GM20431 (cell line): Measurements from ENCODE around the gene OCSTAMP.

Experiments used
- in situ Hi-C: fragments of 300-500 bp; cut with MseI, MboI; formaldehyde crosslinking; loops from one replicate; pipeline ENCODE4 v1.15.0; 2020; ENCODE audit warnings: low sequenced_read_pairs; ENCODE audit not compliant: unreplicated experiment

The OCSTAMP gene, protein sequence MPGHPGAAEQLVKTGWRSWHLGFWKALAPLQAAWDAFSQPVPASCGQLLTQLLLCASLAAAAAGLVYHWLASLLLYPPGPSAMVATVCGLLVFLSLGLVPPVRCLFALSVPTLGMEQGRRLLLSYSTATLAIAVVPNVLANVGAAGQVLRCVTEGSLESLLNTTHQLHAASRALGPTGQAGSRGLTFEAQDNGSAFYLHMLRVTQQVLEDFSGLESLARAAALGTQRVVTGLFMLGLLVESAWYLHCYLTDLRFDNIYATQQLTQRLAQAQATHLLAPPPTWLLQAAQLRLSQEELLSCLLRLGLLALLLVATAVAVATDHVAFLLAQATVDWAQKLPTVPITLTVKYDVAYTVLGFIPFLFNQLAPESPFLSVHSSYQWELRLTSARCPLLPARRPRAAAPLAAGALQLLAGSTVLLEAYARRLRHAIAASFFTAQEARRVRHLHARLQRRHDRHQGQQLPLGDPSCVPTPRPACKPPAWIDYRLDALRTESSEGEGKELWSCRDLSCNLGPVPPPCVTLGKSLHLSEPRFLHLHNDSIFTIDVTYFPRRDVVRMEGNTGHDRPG

DNA sequence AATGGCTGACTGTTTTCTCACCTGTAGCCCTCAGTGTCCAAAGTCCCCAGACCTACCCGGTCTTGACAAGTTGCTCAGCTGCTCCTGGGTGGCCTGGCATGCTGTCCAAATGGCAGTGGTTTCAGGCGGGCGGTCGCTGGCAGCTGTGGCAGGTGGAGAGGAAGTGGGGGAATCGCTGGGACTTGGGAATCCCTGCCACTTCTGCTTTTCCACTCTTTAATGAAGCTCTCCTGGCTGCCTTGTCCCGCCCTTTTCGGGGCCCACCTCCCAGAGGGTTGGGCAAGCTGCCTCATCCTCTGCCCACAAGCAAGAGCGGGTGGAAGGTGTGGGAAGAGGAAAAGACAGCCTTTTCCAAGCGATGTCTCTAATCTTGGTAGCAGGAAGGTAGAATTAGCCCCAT is at the start of gene OCSTAMP:
Gene OCSTAMP, minus strand, starts transcription at position 194 of the 400 bp plus-strand sequence. Its CDS starts 94 bp downstream, at position 100.
- in situ Hi-C loops = no loop called here

- in situ Hi-C loops = no loop called here
Observed at GRCh38 chr20:46599227-46599987, 49.0 kb upstream of the OCSTAMP start.

DNA sequence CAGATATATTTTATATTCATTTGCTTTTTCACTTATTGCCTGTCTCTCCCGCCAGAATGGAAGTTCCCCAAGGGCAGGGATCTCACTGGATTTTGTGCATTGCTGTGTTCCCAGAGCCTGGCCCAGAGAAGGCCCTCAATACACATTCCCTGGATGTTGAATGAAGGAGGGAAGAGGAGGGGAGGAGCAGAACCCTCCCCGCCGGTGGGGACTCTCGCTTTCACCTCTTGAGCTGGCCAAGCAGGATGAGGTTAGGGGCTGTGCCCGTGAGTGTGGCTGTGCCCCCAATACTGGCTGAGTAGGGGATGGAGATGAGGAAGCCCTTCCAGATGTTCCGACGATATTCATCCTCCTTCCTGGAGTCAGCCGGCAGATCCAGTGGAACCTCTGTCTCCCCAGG is 45.5 kb upstream of the OCSTAMP start:
- in situ Hi-C loops = no loop called here

GRCh38 chr20:46594725-46595124 is 44.3 kb upstream of the OCSTAMP start:
- in situ Hi-C loops = no loop called here

GRCh38 chr20:46592580-46593362 is 42.3 kb upstream of the OCSTAMP start:
- in situ Hi-C loops = no loop called here

DNA sequence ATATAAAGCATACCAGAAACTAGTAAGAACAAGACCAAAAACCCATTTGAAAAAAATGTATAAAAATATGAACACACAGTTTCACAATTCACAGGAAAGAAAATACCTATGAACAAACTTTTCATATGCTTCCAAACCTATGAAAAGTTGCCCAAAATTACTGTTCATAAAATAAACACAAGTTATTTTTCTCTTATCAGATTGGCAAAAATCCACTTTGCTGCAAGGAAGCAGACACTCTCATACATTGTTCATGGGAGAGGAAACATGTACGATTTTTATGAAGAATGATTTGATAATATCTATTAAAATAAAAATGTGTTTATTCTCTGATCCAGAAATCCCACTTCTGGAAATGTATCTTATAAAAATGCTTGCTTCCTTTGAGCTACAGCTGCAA is 40.0 kb upstream of the OCSTAMP start:
- in situ Hi-C loops = no loop called here

DNA sequence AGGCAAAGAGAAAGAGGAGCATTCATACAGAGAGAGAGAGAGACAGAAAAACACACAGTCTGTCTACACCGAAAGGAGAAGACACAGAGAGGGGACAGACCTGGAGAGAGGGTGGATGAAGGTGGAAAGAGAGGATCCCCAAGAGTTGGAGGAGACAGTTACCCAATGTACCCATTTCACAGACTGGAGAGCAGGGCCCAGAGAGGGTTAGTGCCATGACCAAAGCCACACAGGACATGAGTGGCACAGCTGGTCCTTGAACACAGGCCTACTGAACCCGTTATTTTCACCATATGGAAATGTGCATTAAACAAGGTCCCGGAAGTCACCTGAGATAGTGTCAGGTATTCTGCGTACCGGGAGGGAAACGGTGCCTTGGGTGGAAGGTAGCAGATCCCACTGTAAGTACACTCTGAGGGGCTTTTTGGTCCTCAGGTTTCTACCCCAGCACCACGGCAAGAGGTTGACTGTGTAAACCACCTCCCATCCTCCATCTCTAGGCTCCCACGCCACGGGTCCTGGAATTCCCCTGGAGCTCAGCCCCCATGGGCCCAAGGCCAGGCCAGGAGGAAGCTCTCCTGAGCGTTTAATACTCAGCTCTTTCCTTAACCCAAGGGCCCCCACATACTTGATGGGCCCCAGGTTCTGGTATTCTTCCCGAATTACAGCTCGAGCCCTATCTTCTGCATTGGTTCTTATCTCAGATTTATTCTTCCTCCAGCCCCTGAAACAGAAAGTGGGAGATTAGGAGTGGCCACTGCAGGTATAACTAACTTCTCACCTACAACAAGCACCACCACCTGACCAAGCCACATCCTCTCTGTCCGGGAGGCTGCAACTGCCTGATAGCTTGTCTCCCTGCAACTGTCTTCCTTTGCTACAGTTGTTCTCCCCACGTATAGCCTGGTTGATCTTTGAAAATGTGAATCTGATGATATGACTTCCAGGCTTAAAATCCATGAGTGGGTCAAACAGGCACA is 38.4 kb upstream of the OCSTAMP start:
- in situ Hi-C loops = no loop called here

DNA sequence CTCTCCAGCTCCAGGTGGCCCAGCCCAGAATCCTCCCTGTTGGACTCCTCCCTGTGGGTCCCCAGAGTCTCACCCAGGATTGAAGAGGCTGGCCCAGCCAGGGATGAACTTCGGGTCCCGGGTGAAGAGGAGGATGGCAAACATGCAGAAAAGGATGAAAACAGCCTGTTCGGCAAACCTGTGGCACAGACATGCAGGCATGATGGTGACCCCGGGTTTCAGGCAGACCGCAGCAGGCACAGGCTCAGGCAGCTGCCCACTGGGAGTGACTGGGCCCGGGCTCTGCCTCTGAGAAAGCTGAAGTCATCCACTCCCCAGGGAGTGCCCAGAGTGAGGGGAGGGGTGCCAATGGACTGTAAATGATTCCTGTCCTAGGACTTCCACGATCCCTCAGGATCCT is 37.5 kb upstream of the OCSTAMP start:
- in situ Hi-C loops = no loop called here

DNA sequence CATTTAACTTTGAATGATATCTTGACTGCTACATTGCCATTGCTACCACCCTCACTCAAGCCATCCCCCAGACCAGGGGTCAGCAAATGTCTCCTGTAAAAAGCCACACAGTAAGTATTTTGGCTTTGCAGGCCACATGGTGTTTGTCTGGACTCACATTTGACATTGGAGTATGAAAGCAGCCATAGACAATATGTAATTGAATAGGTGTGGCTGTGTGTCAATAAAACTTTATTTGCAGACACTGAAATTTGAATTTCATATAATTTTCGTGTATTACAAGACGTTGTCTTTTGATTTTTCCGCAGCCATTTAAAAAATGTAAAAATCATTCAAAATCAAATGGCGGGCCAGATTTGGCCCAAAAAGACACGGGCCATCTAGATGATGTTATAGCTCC is 36.3 kb upstream of the OCSTAMP start:
- in situ Hi-C loops = no loop called here

DNA sequence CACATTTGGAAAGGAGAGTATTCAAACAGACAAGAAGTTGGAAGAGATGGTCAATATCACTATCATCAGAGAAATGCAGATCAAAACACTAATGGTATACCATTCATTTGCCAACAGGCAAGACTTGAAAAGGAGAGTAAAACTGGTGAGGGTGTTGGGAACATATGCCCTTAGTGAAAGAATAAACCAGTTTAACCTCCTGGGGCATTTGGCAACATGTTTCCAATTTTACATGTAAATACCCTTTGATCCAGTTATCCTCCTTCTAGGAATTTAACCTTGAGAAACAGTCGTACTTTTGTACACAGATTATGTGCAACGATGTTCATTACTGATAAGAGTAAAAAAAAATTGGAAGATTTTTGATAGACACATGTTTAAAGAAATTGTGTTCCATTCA is 34.1 kb upstream of the OCSTAMP start:
- in situ Hi-C loops = no loop called here

DNA sequence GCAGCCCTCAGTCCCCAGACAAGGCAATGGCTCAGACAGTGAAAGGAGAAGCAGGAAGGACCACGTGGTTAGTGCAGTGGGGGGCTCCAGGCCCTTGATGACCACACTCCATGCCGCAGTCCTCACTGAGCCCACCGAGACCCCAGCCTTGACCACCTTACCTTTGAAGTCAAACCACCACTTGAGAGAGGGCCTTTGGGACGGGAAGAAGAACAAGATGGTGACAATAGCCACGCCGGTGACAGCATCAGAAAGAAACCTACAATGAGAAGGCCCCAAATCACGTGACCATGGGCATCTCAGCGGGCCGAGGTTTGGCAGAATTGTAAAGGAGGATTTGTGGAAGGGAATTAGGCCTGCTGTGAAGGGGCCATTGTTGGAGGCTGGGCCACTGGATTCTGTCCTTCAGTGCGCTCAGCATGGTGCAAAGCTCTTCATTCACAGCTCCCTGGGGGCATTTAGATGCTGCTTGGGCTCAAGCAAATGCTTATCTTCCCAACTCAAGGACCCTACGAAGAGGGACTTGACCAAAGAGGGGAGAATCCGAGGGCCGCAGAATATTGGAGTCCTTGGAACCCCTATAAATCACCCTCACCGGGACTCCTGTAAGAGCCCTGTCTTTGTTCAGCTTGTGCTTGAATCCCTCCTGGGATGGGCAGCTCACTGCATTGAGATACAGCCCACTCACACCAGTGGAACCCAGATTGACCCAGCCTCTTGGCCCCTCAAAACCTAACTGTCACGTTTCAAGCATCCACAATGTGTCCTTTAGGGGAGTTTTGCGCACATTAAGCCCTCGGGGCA is 33.2 kb upstream of the OCSTAMP start:
- in situ Hi-C loops = no loop called here

- in situ Hi-C loops = no loop called here
Observed at GRCh38 chr20:46582648-46583047, 32.2 kb upstream of the OCSTAMP start.

- in situ Hi-C loops = no loop called here
Observed at GRCh38 chr20:46581391-46581790, 30.9 kb upstream of the OCSTAMP start.

DNA sequence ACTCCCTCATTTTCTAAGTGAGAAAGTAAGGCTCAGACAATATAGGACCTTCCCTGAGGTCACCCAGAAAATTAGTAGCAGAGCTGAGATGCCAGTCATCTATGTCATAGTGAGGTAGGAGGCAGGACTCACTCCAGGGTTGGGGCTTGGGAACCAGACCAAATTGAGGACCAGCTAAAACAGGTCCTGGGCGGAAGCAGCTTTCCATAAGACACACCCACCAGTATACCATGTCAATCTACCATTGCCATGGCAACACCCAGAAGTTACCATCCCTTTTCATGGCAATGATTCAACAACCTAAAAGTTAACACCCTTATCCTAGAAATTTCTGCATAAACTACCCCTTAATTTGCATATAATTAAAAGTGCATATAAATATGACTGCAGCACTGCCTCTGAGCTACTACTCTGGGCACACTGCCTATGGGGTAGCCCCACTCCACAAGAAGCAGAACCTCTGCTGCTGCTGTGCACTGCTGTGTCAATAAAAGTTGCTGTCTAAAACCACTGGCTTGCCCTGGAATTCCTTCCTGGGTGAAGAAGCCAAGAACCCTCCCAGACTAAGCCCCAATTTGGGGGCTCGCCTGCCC is 30.3 kb upstream of the OCSTAMP start:
- in situ Hi-C loops = no loop called here

GRCh38 chr20:46578745-46579144 is 28.3 kb upstream of the OCSTAMP start:
- in situ Hi-C loops = no loop called here

DNA sequence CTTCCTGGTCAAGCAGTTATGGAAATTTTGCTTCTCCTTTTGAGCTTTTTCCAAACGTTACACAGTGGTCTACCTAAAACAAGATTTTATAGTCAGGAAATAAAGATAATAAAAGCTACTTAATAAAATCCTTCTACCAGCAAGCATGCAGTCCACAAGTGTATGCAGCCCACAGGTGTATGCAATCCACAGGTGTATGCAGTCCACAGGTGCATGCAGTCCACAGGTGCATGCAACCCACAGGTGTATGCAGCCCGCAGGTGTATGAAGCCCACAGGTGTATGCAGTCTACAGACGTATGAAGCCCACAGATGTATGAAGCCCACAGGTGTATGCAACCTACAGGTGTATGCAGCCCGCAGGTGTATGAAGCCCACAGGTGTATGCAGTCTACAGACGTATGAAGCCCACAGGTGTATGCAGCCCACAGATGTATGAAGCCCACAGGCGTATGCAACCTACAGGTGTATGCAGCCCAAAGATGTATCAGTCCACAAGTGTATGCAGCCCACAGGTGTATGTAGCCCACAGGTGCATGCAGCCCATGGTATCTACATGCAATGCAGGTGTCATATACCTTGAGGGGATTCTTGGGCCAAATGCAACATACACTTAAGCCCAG is 26.4 kb upstream of the OCSTAMP start:
- in situ Hi-C loops = no loop called here

GRCh38 chr20:46575937-46576461 is 25.5 kb upstream of the OCSTAMP start:
- in situ Hi-C loops = no loop called here
